K562 (cell line): Measurements from ENCODE around the gene TLCD4. TPM values are rescaled to one million over a fixed set of nuclear protein-coding genes. Genes with fewer than 3 reads are reported as not detected.
A peak's percentile ranks its signal among the peaks of the same experiment; 100 is the strongest.

Source experiments
- BACH1 ChIP-seq: fragments of 200-800 bp; sonication (Bioruptor generic); IDR thresholded peaks from 2 replicates; pipeline ENCODE4 v1.6.1; 2016; ENCODE audit warnings: missing genetic modification characterization, missing compliant biosample characterization
- BRD9 ChIP-seq: fragments of 450-650 bp; IDR thresholded peaks from 2 replicates; pipeline ENCODE4 v1.6.1; 2018; ENCODE audit warnings: low read depth; ENCODE audit not compliant: partially characterized antibody
- DIDO1 ChIP-seq: fragments of 450-650 bp; IDR thresholded peaks from 2 replicates; pipeline ENCODE4 v1.6.1; 2016; ENCODE audit warnings: low read depth, missing biosample characterization, missing genetic modification characterization
- FIP1L1 ChIP-seq: fragments of 200-400 bp; formaldehyde crosslinking; IDR thresholded peaks from 2 replicates; pipeline ENCODE4 v1.6.1; 2018; ENCODE audit warnings: mild to moderate bottlenecking, low read depth, low read length; ENCODE audit not compliant: poor library complexity, severe bottlenecking
- KLF6 ChIP-seq: fragments of 250-450 bp; sonication (Bioruptor Pico); IDR thresholded peaks from 2 replicates; pipeline ENCODE4 v1.4.0; 2020; ENCODE audit warnings: mild to moderate bottlenecking, moderate library complexity, borderline replicate concordance
- MAFK ChIP-seq: IDR thresholded peaks from 2 replicates; pipeline ENCODE4 v1.6.1; 2011; ENCODE audit warnings: low read length, improper control_type of control experiment
- MYC ChIP-seq, 2 experiments: fragments of 250-450 bp in 1 of 2; sonication (Bioruptor Pico) in 1 of 2; IDR thresholded peaks; 2 replicates each; pipeline versions ENCODE4 v1.5.1 to v1.6.1; 2012 to 2021; ENCODE audit warnings: low read depth in 2 of 2, borderline replicate concordance in 1 of 2, improper control_type of control experiment in 1 of 2, low read length in 1 of 2, mild to moderate bottlenecking in 1 of 2, moderate library complexity in 1 of 2
- NFIC ChIP-seq: fragments of 450-650 bp; IDR thresholded peaks from 2 replicates; pipeline ENCODE4 v1.6.1; 2017; ENCODE audit warnings: mild to moderate bottlenecking, inconsistent platforms
- NR4A1 ChIP-seq, 2 experiments: fragments of 250-450 bp in 1 of 2; fragments of 450-650 bp in 1 of 2; sonication (Bioruptor Pico) in 1 of 2; IDR thresholded peaks; 2 replicates each; pipeline versions ENCODE4 v1.4.0 to v1.6.1; 2016 to 2020; ENCODE audit warnings: mild to moderate bottlenecking in 2 of 2, missing compliant biosample characterization in 1 of 2, missing genetic modification characterization in 1 of 2, moderate library complexity in 1 of 2
- PHB2 ChIP-seq: fragments of 450-650 bp; IDR thresholded peaks from 2 replicates; pipeline ENCODE4 v1.6.1; 2017; ENCODE audit warnings: low read depth
- RFX1 ChIP-seq: fragments of 450-650 bp; IDR thresholded peaks from 2 replicates; pipeline ENCODE4 v1.6.1; 2016; ENCODE audit warnings: mild to moderate bottlenecking, moderate library complexity
- SMAD4 ChIP-seq: fragments of 250-450 bp; sonication (Bioruptor Pico); conservative IDR thresholded peaks from 2 replicates; pipeline ENCODE4 v1.8.0; 2021; ENCODE audit warnings: inconsistent platforms, mild to moderate bottlenecking, moderate library complexity
- ZC3H4 ChIP-seq: sonication (generic); formaldehyde crosslinking; IDR thresholded peaks from 2 replicates; pipeline ENCODE4 v1.9.0; 2021; ENCODE audit warnings: missing genetic modification reagents, borderline replicate concordance
- ZNF174 ChIP-seq: fragments of 250-450 bp; sonication (Bioruptor Pico); IDR thresholded peaks from 2 replicates; pipeline ENCODE4 v1.4.0; 2020; ENCODE audit warnings: mild to moderate bottlenecking
- ZNF184 ChIP-seq: sonication (generic); formaldehyde crosslinking; IDR thresholded peaks from 2 replicates; pipeline ENCODE4 v1.5.0; 2020; ENCODE audit warnings: missing genetic modification reagents
- ZNF644 ChIP-seq: fragments of 200-800 bp; sonication (Bioruptor generic); IDR thresholded peaks from 2 replicates; pipeline ENCODE4 v1.6.1; 2016; ENCODE audit warnings: low read depth, missing genetic modification characterization, missing compliant biosample characterization
- ZNF695 ChIP-seq: fragments of 450-650 bp; formaldehyde crosslinking; IDR thresholded peaks from 2 replicates; pipeline ENCODE4 v1.4.0; 2020; ENCODE audit warnings: mild to moderate bottlenecking, moderate library complexity
- ZSCAN29 ChIP-seq: fragments of 450-650 bp; IDR thresholded peaks from 2 replicates; pipeline ENCODE4 v1.6.1; 2017
- ZSCAN32 ChIP-seq: fragments of 450-650 bp; formaldehyde crosslinking; IDR thresholded peaks from 2 replicates; pipeline ENCODE4 v1.4.0; 2020; ENCODE audit warnings: mild to moderate bottlenecking, moderate library complexity
- polyA plus RNA-seq, 8 experiments: library from polyadenylated mRNA; depleted of rRNA in 4 of 8; stranded (reverse) in 5 of 8; unstranded in 3 of 8; fragments of >200 nt; fragmentation: Nextera tagmentation in 2 of 8; fragmentation: Illumina TruSeq in 1 of 8; extraction: Ambion mirVana in 2 of 8; extraction: Trizol in 1 of 8; gene quantifications; 2 replicates each; pipeline versions ENCODE4 v1.2.1 to v1.2.3, GENCODE V29; 2011 to 2014; ENCODE audit warnings: inconsistent platforms in 1 of 8, missing spikeins in 1 of 8
- total RNA-seq, 7 experiments: library from RNA; depleted of rRNA in 6 of 7; stranded (reverse); fragments of >200 nt in 6 of 7; fragmentation: Illumina TruSeq in 2 of 7; extraction: Trizol in 2 of 7; gene quantifications; 2 replicates each; pipeline versions ENCODE4 v1.2.1 to v1.2.3, GENCODE V29; 2011 to 2021; ENCODE audit warnings: low replicate concordance in 1 of 7
- TF ChIP-seq, protein P1 (sequence below): fragments of 250-450 bp; sonication (Bioruptor Pico); IDR thresholded peaks from 2 replicates; pipeline ENCODE4 v1.8.0; 2021; ENCODE audit warnings: mild to moderate bottlenecking, moderate library complexity
- TF ChIP-seq, protein P2 (sequence below): fragments of 250-450 bp; sonication (Bioruptor Pico); IDR thresholded peaks from 2 replicates; pipeline ENCODE4 v1.5.0; 2020; ENCODE audit warnings: mild to moderate bottlenecking, borderline replicate concordance
- TF ChIP-seq, protein P3 (sequence below): sonication (generic); formaldehyde crosslinking; IDR thresholded peaks from 2 replicates; pipeline ENCODE4 v1.8.1; 2023; ENCODE audit warnings: mild to moderate bottlenecking, missing genetic modification reagents

The TLCD4 gene
- total and polyA plus RNA-seq, 9 of the 15 experiments (the other 6 are each of a cell fraction or from before 2014, with no cell fraction given) = 3.5 to 19.8 (median 7.6) TPM

- TF ChIP-seq PHB2 (no peak), ZNF695 (CRISPR knock-in tag) (no peak), MYC (IDR thresholded peaks at IDR 0.05; ENCODE audit: low read depth, low read length) (peak; percentile 87), MYC (CRISPR knock-in tag; IDR thresholded peaks at IDR 0.05; ENCODE audit: borderline replicate concordance, low read depth) (no peak), DIDO1 (tag) (peak; percentile 86), ZSCAN32 (CRISPR knock-in tag) (no peak), MAFK (no peak), SMAD4 (CRISPR knock-in tag) (0 out of 2 replicates have a peak, but pooled peaks have one; percentile 45), ZNF644 (tag) (0 out of 2 replicates have a peak, but pooled peaks have one; percentile 67), BRD9 (no peak), FIP1L1 (no peak), ZC3H4 (no peak), BACH1 (tag) (peak; percentile 81; the same call in 1 of the 2 replicates), NR4A1 (CRISPR knock-in tag; IDR thresholded peaks at IDR 0.05) (no peak), NR4A1 (tag; IDR thresholded peaks at IDR 0.05) (no peak), ZSCAN29 (no peak), ZNF184 (no peak), RFX1 (no peak), ZNF174 (CRISPR knock-in tag) (no peak), KLF6 (CRISPR knock-in tag) (no peak), NFIC (peak; percentile 75)
- TF ChIP-seq, protein P1, sequence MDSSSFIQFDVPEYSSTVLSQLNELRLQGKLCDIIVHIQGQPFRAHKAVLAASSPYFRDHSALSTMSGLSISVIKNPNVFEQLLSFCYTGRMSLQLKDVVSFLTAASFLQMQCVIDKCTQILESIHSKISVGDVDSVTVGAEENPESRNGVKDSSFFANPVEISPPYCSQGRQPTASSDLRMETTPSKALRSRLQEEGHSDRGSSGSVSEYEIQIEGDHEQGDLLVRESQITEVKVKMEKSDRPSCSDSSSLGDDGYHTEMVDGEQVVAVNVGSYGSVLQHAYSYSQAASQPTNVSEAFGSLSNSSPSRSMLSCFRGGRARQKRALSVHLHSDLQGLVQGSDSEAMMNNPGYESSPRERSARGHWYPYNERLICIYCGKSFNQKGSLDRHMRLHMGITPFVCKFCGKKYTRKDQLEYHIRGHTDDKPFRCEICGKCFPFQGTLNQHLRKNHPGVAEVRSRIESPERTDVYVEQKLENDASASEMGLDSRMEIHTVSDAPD (CRISPR knock-in tag) = no peak
- TF ChIP-seq, protein P2, sequence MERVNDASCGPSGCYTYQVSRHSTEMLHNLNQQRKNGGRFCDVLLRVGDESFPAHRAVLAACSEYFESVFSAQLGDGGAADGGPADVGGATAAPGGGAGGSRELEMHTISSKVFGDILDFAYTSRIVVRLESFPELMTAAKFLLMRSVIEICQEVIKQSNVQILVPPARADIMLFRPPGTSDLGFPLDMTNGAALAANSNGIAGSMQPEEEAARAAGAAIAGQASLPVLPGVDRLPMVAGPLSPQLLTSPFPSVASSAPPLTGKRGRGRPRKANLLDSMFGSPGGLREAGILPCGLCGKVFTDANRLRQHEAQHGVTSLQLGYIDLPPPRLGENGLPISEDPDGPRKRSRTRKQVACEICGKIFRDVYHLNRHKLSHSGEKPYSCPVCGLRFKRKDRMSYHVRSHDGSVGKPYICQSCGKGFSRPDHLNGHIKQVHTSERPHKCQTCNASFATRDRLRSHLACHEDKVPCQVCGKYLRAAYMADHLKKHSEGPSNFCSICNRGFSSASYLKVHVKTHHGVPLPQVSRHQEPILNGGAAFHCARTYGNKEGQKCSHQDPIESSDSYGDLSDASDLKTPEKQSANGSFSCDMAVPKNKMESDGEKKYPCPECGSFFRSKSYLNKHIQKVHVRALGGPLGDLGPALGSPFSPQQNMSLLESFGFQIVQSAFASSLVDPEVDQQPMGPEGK (CRISPR knock-in tag) = no peak
- TF ChIP-seq, protein P3, sequence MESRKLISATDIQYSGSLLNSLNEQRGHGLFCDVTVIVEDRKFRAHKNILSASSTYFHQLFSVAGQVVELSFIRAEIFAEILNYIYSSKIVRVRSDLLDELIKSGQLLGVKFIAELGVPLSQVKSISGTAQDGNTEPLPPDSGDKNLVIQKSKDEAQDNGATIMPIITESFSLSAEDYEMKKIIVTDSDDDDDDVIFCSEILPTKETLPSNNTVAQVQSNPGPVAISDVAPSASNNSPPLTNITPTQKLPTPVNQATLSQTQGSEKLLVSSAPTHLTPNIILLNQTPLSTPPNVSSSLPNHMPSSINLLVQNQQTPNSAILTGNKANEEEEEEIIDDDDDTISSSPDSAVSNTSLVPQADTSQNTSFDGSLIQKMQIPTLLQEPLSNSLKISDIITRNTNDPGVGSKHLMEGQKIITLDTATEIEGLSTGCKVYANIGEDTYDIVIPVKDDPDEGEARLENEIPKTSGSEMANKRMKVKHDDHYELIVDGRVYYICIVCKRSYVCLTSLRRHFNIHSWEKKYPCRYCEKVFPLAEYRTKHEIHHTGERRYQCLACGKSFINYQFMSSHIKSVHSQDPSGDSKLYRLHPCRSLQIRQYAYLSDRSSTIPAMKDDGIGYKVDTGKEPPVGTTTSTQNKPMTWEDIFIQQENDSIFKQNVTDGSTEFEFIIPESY (CRISPR knock-in tag) = 0 out of 2 replicates have a peak, but pooled peaks have one; percentile 38
These were observed 44.4 kb upstream of the TLCD4 start, which contains the start of gene ALG14 (continued) for GRCh38 chr1:95072532-95073419.
